PC-3 (cell line): Measurements from ENCODE around the gene SNU13. TPM values are rescaled to one million over a fixed set of nuclear protein-coding genes. Genes with fewer than 3 reads are reported as not detected.
"Not testable (repeated sequence)": the region's sequence is repeated elsewhere in the genome, so short reads cannot be mapped to it uniquely, and the experiment has no call there.

Experiments used
- ATAC-seq: fragments of 200-7000 bp; cut with Tn5 transposase; 2 replicates; pipeline ENCODE4 v1.9.1; 2020; ENCODE audit warnings: mild to moderate bottlenecking, moderate library complexity
- Bru-seq: library from RNA; stranded (reverse); fragments of 400-500 nt; gene quantifications from one replicate; lab custom pipeline; 2021; lab: Mats Ljungman, UMichigan
- BruChase-seq, 2 experiments: library from RNA; stranded (reverse); fragments of 400-500 nt; gene quantifications; one replicate each; lab custom pipeline; 2021; lab: Mats Ljungman, UMichigan
- BruUV-seq: library from RNA; stranded (reverse); fragments of 400-500 nt; replicated peaks from 2 replicates; lab custom pipeline; 2021; lab: Mats Ljungman, UMichigan
- CTCF ChIA-PET: fragments of 300-600 bp; sonication (Branson Sonifier 250); formaldehyde crosslinking; loops from one replicate; lab custom pipeline; 2022; ENCODE audit warnings: antibody characterized with exemption; lab: Charles Lee
- POLR2A ChIA-PET: fragments of 300-600 bp; sonication (Branson Sonifier 250); formaldehyde crosslinking; loops from one replicate; lab custom pipeline; 2022; ENCODE audit warnings: antibody characterized with exemption; ENCODE audit not compliant: unreplicated experiment; lab: Charles Lee
- DNase-seq: peaks from one replicate; pipeline ENCODE4 v3.0.0-alpha.2; 2015
- H2AFZ ChIP-seq: fragments of 300-600 bp; sonication (generic); 2 replicates; pipeline ENCODE4 v1.6.0; 2016; ENCODE audit warnings: antibody characterized with exemption, low read length
- H3F3A ChIP-seq: fragments of 300-600 bp; sonication (generic); one replicate; pipeline ENCODE4 v1.6.0; 2017; ENCODE audit warnings: antibody characterized with exemption, low read length, control low read depth, mild to moderate bottlenecking; ENCODE audit not compliant: unreplicated experiment
- H3K27ac ChIP-seq: fragments of 300-600 bp; sonication (generic); 2 replicates; pipeline ENCODE4 v1.5.1; 2016; ENCODE audit warnings: mild to moderate bottlenecking, low read length
- H3K27me3 ChIP-seq: fragments of 300-600 bp; sonication (generic); 2 replicates; pipeline ENCODE4 v1.6.1; 2016; ENCODE audit warnings: low read length, mixed read lengths
- H3K36me3 ChIP-seq: fragments of 300-600 bp; sonication (generic); 2 replicates; pipeline ENCODE4 v1.6.1; 2016; ENCODE audit warnings: low read depth, mixed run types, low read length, mixed read lengths
- H3K4me1 ChIP-seq: fragments of 300-600 bp; sonication (generic); 2 replicates; pipeline ENCODE4 v1.5.1; 2016; ENCODE audit warnings: low read length; ENCODE audit not compliant: insufficient read depth
- H3K4me2 ChIP-seq: fragments of 300-600 bp; sonication (generic); 2 replicates; pipeline ENCODE4 v1.6.0; 2016; ENCODE audit warnings: low read length
- H3K4me3 ChIP-seq: fragments of 300-600 bp; sonication (generic); 2 replicates; pipeline ENCODE4 v1.5.1; 2016; ENCODE audit warnings: mild to moderate bottlenecking, low read length, mixed read lengths
- H3K79me2 ChIP-seq: fragments of 300-600 bp; sonication (generic); 2 replicates; pipeline ENCODE4 v1.6.1; 2017; ENCODE audit warnings: low read length, mixed read lengths
- H3K9ac ChIP-seq: fragments of 300-600 bp; sonication (generic); 2 replicates; pipeline ENCODE4 v1.6.0; 2016; ENCODE audit warnings: mild to moderate bottlenecking, low read length
- H3K9me2 ChIP-seq: fragments of 300-600 bp; sonication (generic); replicated peaks from 2 replicates; pipeline ENCODE4 v1.6.1; 2016; ENCODE audit warnings: mixed run types, low read length, mixed read lengths
- H3K9me3 ChIP-seq: fragments of 300-600 bp; sonication (generic); 2 replicates; pipeline ENCODE4 v1.6.1; 2016; ENCODE audit warnings: low read length, mixed read lengths
- H4K20me1 ChIP-seq: fragments of 300-600 bp; sonication (generic); 2 replicates; pipeline ENCODE4 v1.6.1; 2016; ENCODE audit warnings: low read length, mixed read lengths
- EZH2 ChIP-seq: fragments of 300-600 bp; sonication (generic); IDR thresholded peaks from one replicate; pipeline ENCODE4 v1.6.1; 2017; ENCODE audit warnings: antibody characterized with exemption, mild to moderate bottlenecking, low read length; ENCODE audit not compliant: unreplicated experiment
- EZH2phosphoT487 ChIP-seq: fragments of 300-600 bp; sonication (generic); IDR thresholded peaks from 2 replicates; pipeline ENCODE4 v1.6.1; 2018; ENCODE audit warnings: mild to moderate bottlenecking, antibody characterized with exemption, low read length, borderline replicate concordance
- intact Hi-C: fragments of 100-400 bp; cut with micrococcal nuclease; formaldehyde crosslinking; loops from 2 replicates; pipeline ENCODE4 v1.9.0; 2023
- long read RNA-seq: library from polyadenylated mRNA; unstranded; transcript quantifications from one replicate; pipeline ENCODE4 v2.0.0, GENCODE V29; 2021; ENCODE audit not compliant: unreplicated experiment
- total RNA-seq: library from RNA; depleted of rRNA; stranded (reverse); fragments of >200 nt; gene quantifications from 2 replicates; pipeline ENCODE4 v1.2.3, GENCODE V29; 2014; rRNA removed
- TF ChIP-seq, protein P1 (sequence below): fragments of 300-600 bp; sonication (generic); conservative IDR thresholded peaks from 2 replicates; pipeline ENCODE4 v1.5.1; 2017; ENCODE audit warnings: antibody characterized with exemption, low read depth, mild to moderate bottlenecking, low read length

SNU13 gene
- total RNA-seq (159 and 173 TPM in 2 replicates), Bru-seq, nascent RNA (percentile 86 among the genes with signal in this experiment), BruChase-seq, experiment 1, labeled RNA remaining after a 6-hour chase (percentile 94 among the genes with signal in this experiment), BruChase-seq, experiment 2, labeled RNA remaining after a 2-hour chase (percentile 83 among the genes with signal in this experiment)
- long read RNA-seq, transcript SNU13-201 (3 exons, 877 nt) = minor isoform, 71 of 222 reads
- long read RNA-seq, transcript SNU13-211 (4 exons, 1,036 nt) = minor isoform, 5 of 222 reads
- long read RNA-seq, transcript SNU13-202 (3 exons, 1,503 nt) = major isoform, 105 of 222 reads
- long read RNA-seq, partial matches to known transcripts = 6 of 222 reads
- long read RNA-seq, other reads (novel, unspliced or antisense) = 34 of 222 reads

DNA sequence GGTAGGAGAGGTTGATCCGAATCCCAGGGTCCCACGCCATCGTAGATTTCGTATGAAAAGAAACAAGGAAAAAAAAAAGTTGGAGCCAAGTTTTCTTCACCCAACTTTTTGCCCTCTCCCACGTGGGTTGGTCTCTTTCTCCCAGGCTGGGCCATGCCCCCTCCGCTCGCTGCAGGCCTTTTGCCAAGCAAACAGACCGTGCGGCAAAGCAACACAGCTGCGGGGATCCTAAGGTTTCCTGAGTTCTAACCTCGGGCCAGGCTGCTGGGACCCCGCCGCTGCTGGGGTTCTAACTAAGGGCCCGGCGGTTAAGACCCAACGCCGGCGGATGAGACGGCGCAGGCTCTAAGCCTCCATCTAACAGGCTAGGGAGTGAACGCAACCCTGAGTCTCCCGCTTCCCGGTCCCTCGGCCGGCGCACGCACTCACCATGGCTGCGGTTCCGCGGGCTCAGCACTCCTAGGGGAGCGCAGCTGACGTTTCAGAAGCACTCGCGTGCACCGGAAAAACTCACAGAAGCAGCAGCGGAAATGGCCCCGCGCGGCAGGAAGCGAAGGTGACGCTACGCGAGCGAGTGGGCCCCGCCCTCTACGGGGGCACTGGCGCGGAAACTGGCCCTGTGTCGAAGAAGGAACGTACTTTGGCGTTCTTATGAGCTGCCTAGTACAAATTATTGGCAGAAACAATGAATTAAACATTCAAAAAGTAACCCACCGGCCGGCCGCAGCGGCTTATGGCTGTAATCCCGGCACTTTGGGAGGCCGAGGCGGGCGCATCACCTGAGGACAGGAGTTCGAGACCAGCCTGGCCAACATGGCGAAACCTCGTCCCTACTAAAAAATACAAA lies at the start of gene SNU13:
TSS of gene SNU13 (minus strand) at position 503 of the 847 bp plus-strand sequence. CDS start at position 432, 71 bp downstream.
- no peaks in the 10 kb centered on the region for H3K9me3 ChIP-seq
- H3F3A ChIP-seq = no peaks in the 10 kb centered on the region
- ATAC-seq (peak; percentile 93), DNase-seq (peak; percentile 86)
- BruUV-seq = no TSS peak
- H3K36me3 ChIP-seq = no peaks in the 10 kb centered on the region
- no peaks in the 10 kb centered on the region for H3K27me3 ChIP-seq
- intact Hi-C loops = no loop called here
- ChIA-PET CTCF (no interaction called here), POLR2A (interaction anchor here (0.6 kb wide), 2 partner anchors 22 to 261 kb away, joined by 4 to 7 read pairs; no protein-coding TSS in a partner anchor)
- H3K9me2 ChIP-seq = no peaks in the 10 kb centered on the region
- H3K27ac ChIP-seq = peak within 1 kb of the TSS; percentile 76
- H3K9ac ChIP-seq = peak within 1 kb of the TSS; percentile 98
- peak within 1 kb of the TSS; percentile 90 for H2AFZ ChIP-seq
- TF ChIP-seq EZH2phosphoT487 = no peak
- TF ChIP-seq, protein P1, sequence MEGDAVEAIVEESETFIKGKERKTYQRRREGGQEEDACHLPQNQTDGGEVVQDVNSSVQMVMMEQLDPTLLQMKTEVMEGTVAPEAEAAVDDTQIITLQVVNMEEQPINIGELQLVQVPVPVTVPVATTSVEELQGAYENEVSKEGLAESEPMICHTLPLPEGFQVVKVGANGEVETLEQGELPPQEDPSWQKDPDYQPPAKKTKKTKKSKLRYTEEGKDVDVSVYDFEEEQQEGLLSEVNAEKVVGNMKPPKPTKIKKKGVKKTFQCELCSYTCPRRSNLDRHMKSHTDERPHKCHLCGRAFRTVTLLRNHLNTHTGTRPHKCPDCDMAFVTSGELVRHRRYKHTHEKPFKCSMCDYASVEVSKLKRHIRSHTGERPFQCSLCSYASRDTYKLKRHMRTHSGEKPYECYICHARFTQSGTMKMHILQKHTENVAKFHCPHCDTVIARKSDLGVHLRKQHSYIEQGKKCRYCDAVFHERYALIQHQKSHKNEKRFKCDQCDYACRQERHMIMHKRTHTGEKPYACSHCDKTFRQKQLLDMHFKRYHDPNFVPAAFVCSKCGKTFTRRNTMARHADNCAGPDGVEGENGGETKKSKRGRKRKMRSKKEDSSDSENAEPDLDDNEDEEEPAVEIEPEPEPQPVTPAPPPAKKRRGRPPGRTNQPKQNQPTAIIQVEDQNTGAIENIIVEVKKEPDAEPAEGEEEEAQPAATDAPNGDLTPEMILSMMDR = no peak
- no peak for TF ChIP-seq EZH2
- H3K4me1 ChIP-seq = peaks cover 13% of the 10 kb centered on the region; the same call in 1 of the 2 replicates
- H3K4me3 ChIP-seq = peak within 1 kb of the TSS; percentile 94
- H4K20me1 ChIP-seq = peaks cover 9% of the 10 kb centered on the region; the same call in 1 of the 2 replicates
- H3K79me2 ChIP-seq = peaks cover 57% of the 10 kb centered on the region
- peak within 1 kb of the TSS; percentile 92 for H3K4me2 ChIP-seq

DNA sequence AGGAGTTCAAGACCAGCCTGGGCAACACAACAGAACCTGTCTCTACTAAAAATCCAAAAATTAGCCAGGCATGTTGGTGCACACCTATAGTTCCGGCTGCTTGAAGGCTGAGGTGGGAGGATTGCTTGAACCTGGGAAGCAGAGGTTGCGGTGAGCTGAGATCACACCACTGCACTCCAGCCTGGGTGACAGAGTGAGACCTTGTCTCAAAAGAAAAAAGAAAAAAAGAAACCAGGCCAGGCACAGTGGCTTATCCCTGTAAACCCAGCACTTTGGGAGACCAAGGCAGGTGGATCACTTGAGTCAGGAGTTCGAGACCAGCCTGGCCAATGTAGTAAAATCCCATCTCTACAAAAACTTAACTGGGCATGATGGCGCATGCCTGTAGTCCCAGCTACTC lies 44.6 kb upstream of the SNU13 start:
- H3K4me1 ChIP-seq, H3K27me3 ChIP-seq, H3F3A ChIP-seq, H3K27ac ChIP-seq, H2AFZ ChIP-seq, CTCF ChIA-PET, DNase-seq, H4K20me1 ChIP-seq, ATAC-seq, H3K36me3 ChIP-seq, H3K9me2 ChIP-seq, POLR2A ChIA-PET, H3K4me2 ChIP-seq, BruUV-seq, H3K9me3 ChIP-seq, H3K4me3 ChIP-seq, H3K9ac ChIP-seq, H3K79me2 ChIP-seq, intact Hi-C loops: not testable (repeated sequence)

DNA sequence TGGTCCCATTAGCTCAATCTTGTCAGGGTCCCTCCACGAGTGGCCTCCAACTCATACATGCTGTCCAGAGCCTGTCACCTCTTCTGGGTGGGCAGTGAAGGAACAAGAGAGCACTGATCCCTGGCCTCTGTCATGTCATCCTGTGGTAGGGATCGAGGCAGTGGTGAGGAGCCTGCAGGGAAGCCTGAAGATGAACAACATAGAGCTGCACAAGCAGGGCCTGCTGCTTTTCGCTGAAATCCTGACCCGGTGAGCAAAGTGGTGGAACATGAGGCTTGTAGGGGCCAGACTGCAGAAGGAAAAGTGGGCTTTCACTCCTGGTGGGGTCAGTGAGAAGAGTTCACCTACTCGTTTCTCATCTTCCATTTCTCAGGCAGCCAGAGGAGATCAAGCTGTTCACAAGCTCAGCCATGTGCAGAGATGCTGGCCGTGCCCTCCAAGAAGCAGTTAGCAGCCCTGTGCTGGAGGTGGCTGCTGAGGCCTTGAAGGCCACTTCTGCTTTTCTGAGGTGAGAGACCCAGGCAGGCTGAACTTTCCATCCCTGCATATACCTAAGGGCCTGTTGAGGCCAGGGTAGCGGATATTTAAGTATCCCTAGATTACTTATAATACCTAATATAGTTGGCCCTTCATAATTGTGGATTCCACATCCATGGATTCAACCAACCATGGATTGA lies 43.6 kb upstream of the SNU13 start:
- Histone ChIP-seq H3K4me1 (no peaks in the 10 kb centered on the region), H3K27me3 (no peaks in the 10 kb centered on the region), H2AFZ (no peak overlapping the region), H3K9ac (no peak overlapping the region), H3K79me2 (no peaks in the 10 kb centered on the region), H3K9me2 (no peaks in the 10 kb centered on the region), H3K9me3 (no peaks in the 10 kb centered on the region), H3K27ac (no peak overlapping the region), H4K20me1 (no peaks in the 10 kb centered on the region), H3K36me3 (no peaks in the 10 kb centered on the region), H3K4me2 (no peak overlapping the region), H3K4me3 (no peak overlapping the region), H3F3A (no peaks in the 10 kb centered on the region)
- POLR2A ChIA-PET = no interaction called here
- no peak for TF ChIP-seq EZH2
- no peak for TF ChIP-seq EZH2phosphoT487
- intact Hi-C loops = no loop called here
- BruUV-seq = no TSS peak
- ATAC-seq (no peak), DNase-seq (no peak)
- CTCF ChIA-PET = no interaction called here
